GM21737 (cell line): Measurements from ENCODE around the gene RBM47.
"Not testable (repeated sequence)": the region's sequence is repeated elsewhere in the genome, so short reads cannot be mapped to it uniquely, and the experiment has no call there.

Experiments used
- ATAC-seq: cut with Tn5 transposase; IDR thresholded peaks from one replicate; pipeline ENCODE4 v1.9.1; 2021; ENCODE audit warnings: mild to moderate bottlenecking, moderate library complexity; ENCODE audit not compliant: unreplicated experiment

The RBM47 gene

GRCh38 chr4:40455340-40455902, 174.2 kb downstream of the RBM47 start:
- no peak for ATAC-seq

DNA sequence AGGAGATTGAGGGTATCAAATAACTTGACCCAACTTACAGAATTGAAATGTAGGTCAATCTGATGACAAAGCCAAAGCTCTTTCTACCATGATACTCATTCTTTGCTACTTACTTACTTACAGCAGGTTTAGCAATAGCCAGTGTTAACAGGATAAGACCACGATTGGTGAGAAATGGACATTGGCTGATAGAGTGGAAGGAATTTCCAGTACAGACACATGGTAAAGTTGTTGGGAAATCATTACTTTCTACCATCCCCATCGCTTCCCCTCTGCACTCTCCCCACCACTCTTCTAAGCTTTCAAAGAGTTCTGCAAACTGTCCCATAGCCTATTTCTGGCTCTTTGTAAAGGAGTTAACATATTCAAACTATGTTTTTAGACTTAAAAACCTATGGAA, 174.8 kb downstream of the RBM47 start:
- ATAC-seq: no peak

- ATAC-seq: no peak
These were observed 175.8 kb downstream of the RBM47 start for GRCh38 chr4:40453912-40454311.

GRCh38 chr4:40448875-40449274, 180.8 kb downstream of the RBM47 start:
- no peak for ATAC-seq

DNA sequence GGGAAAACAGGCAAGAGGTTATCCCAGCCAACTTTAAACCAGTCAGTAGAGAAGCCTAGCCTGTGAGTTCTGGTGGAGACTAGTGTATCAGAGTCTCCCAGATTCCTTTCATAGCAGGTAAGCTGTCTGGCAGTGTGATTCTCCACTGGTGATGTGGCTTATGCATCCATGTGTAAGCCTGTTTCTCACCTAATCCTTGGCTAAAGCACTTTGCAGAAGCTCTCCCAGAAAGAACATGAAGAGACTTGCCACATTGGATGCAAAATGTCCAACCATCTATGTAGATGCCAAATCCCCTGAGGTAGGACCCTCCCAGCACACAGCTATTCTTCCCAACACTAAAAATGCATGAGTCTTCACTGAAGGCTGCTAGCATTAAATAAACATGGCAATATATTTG, 182.8 kb downstream of the RBM47 start:
- ATAC-seq: no peak

DNA sequence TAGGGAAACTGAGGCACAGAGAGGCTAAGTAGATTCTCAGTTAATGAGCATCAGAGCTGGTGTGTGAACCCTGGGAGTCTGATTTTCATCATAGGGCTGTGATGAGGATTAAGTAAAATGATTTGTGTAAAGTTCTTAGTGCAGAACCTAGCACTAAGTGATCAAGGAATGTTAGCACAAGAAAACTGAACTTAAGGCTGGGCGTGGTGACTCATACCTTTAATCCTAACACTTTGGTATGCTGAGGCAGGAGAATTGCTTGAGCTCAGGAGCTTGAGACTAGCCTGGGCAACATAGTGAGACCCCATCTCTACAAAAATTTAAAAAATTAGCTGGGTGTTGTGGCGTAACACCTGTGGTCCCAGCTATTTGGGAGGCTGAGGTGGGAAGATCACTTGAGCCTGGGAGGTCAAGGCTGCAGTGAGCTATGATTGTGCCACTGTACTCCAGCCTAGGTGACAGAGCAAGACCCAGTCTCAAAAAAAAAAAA, 183.4 kb downstream of the RBM47 start:
- not testable (repeated sequence) for ATAC-seq

GRCh38 chr4:40445671-40446070, 184.0 kb downstream of the RBM47 start:
- no peak for ATAC-seq

GRCh38 chr4:40441430-40441829, 188.2 kb downstream of the RBM47 start:
- ATAC-seq: no peak

DNA sequence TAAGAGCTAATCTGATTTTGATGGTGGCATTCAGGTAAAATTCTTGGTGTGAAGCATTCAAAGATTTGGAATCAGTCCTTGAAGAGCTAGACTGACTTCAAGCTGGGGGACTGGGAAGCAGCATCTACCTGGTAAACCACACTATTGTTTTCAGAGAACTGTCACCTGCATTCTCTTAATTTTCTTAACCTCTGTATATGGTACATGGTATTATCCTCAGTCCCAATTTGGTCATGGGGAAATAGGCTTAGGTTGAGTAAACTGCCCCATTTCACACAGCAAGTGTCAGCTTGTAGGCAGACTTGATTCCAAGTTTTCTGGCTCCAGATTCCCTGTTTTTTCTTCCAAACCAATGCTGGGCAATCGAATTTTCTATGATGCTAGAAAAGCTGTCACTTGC, 190.1 kb downstream of the RBM47 start:
- ATAC-seq: no peak

- ATAC-seq: no peak
These were observed 191.2 kb downstream of the RBM47 start for GRCh38 chr4:40438384-40439026.

DNA sequence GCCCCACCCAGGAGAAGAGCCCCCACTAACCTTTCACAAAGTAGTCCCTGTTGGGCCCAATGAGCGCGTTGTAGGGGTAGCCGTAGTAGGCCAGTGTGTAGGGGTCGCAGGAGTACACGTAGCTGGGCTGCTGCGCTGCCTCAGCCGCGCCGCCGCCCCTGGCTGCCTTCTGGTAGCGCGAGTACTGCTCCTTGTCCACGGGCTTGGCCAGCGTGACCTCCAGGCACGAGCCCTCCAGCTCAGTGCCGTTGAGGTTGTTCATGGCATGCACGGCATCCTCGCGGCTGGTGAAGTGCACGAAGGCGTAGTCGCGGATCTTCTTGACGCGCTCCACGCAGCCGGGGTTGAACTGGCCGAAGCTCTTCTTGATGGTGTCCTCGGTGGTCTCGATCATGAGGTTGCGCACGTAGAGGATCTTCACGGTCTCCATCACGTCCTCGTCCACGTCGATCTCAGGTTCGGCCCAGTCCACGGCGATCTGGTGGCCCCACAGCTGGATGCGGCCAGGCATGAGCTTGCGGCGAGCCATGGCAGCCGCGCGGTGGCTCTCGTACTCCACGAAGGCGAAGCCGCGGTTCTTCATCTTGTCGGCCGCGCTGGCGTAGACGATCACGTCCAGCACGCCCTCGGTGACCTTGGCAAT, 191.8 kb downstream of the RBM47 start:
- no peak for ATAC-seq

DNA sequence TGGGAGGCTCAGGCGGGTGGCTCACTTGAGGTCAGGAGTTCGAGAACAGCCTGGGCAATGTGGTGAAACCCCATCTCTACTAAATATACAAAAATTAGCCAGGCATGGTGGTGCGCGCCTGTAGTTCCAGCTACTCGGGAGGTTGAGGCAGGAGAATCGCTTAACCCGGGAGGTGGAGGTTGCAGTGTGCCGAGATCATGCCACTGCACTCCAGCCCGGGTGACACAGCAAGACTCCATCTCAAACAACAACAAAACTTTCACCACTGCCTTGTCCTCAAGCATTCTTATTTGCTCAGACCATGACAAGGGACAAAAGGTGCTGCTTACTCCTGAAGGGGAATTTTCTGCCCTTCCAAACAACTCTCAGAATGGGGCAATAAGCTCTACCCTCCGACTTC, 194.4 kb downstream of the RBM47 start:
- ATAC-seq: not testable (repeated sequence)

- no peak for ATAC-seq
These were observed 195.5 kb downstream of the RBM47 start for GRCh38 chr4:40434126-40434687.

DNA sequence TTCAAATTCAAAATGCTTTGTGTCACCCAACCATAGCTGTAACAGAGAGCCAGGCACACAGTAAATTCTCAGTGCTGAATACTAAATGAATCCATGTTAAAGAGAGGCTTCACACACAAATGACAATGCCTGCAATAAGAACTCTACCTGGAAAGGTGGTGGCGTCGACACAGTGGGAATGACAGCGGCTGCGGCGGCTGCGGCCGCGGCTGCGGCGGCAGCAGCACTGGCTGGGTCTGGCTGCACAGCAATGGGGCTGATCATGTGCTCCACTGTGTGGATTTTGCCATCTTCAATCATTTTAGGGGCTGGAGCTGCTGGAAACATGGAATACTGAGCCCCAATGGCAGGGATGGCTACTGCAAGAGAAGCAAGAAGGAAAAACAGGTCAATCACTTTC, 197.2 kb downstream of the RBM47 start:
- ATAC-seq: no peak

GRCh38 chr4:40427871-40428270, 201.8 kb downstream of the RBM47 start:
- not testable (repeated sequence) for ATAC-seq

- no peak for ATAC-seq
These were observed 202.5 kb downstream of the RBM47 start for GRCh38 chr4:40427128-40427527.

- no peak for ATAC-seq
These were observed 203.7 kb downstream of the RBM47 start for GRCh38 chr4:40425799-40426574.

DNA sequence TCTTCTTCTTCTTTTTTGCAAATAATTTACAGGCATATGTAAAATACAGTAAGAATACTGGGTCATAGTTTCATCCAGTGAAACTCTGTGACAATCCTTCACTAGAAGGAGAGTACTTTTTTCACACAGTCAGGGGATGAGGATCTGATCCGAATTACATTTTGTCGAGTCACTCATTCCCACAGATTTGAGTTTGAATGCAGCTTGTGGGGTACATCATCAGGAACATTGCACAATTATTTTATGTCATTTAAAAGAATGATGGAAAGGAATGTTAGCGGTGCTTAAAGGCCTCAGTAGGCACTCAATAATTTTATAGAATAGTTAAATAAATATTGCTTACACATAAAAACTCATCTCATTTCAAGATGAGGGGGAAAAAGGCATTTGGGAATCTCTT, 205.9 kb downstream of the RBM47 start:
- no peak for ATAC-seq

DNA sequence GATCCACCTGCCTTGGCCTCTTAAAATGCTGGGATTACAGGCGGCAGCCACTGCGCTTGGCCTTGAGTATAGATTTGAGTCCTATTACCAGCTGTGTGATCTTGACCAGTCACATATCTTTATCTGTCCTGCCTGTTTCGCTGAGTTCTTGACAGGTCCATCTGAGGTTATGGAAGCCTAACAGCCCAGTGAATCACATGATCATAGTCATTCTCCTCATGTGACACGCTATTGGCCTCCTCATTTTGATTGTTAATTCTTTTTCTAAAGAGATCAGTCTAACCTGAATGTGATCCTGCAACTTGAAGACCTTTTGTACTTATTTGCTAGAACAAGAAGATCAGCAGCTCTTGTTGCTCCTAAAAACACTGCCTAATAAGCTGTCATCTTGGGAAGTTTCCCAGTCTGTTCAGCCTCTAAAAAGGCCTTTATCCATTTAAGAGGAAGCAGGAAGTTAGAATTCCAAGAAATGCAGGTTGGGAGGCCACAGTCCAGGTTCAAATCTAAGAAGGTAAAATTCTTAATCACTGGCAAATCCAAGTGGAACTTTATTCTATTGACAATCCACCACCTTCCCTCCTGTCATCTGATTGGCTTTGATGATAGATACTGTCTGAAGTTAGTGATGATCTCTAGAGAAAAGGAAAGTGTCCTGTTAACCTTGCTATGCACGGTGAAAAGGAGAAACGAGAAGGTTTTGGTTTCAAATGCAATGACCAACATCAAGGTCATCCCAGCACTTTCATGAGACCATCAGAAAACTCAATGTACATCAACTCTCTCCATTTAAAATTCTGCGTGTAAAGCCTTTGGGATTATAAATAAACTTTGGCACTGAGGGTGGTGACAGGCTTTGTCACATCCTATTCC, 207.6 kb downstream of the RBM47 start:
- ATAC-seq: no peak

- ATAC-seq: no peak
These were observed 210.3 kb downstream of the RBM47 start for GRCh38 chr4:40419231-40419912.
